HG03103 (cell line): ENCODE results near the gene ZBTB40.

Experiments
- ATAC-seq: cut with Tn5 transposase; IDR thresholded peaks from one replicate; pipeline ENCODE4 v1.9.1; 2021; ENCODE audit warnings: low read depth; ENCODE audit not compliant: unreplicated experiment

The ZBTB40 gene

GRCh38 chr1:22461678-22462527 lies 10.3 kb downstream of the ZBTB40 start:
- no peak for ATAC-seq

- no peak for ATAC-seq
Observed at GRCh38 chr1:22462928-22463327, 11.3 kb downstream of the ZBTB40 start.

GRCh38 chr1:22465015-22465565 lies 13.4 kb downstream of the ZBTB40 start:
- no peak for ATAC-seq

- no peak for ATAC-seq
Observed at GRCh38 chr1:22465671-22466070, 14.0 kb downstream of the ZBTB40 start.

GRCh38 chr1:22470227-22470626 lies 18.6 kb downstream of the ZBTB40 start:
- ATAC-seq = no peak

- no peak for ATAC-seq
Observed at GRCh38 chr1:22471078-22471477, 19.4 kb downstream of the ZBTB40 start.

- ATAC-seq = no peak
Observed at GRCh38 chr1:22471610-22472009, 20.0 kb downstream of the ZBTB40 start.

GRCh38 chr1:22472596-22472995 lies 20.9 kb downstream of the ZBTB40 start:
- ATAC-seq = no peak

GRCh38 chr1:22473952-22474351 lies 22.3 kb downstream of the ZBTB40 start:
- no peak for ATAC-seq

- ATAC-seq = no peak
Observed at GRCh38 chr1:22476566-22476965, 24.9 kb downstream of the ZBTB40 start.

GRCh38 chr1:22483121-22483520 lies 31.5 kb downstream of the ZBTB40 start:
- no peak for ATAC-seq

GRCh38 chr1:22484706-22485345 lies 33.2 kb downstream of the ZBTB40 start:
- no peak for ATAC-seq

GRCh38 chr1:22485431-22485830 lies 33.8 kb downstream of the ZBTB40 start:
- ATAC-seq = no peak

GRCh38 chr1:22487781-22488180 lies 36.1 kb downstream of the ZBTB40 start:
- no peak for ATAC-seq

GRCh38 chr1:22488319-22488718 lies 36.7 kb downstream of the ZBTB40 start:
- ATAC-seq = no peak

- ATAC-seq = no peak
Observed at GRCh38 chr1:22489278-22489677, 37.6 kb downstream of the ZBTB40 start.

- ATAC-seq = no peak
Observed at GRCh38 chr1:22489823-22490222, 38.2 kb downstream of the ZBTB40 start.

GRCh38 chr1:22490309-22490708 lies 38.7 kb downstream of the ZBTB40 start:
- no peak for ATAC-seq

- no peak for ATAC-seq
Observed at GRCh38 chr1:22491995-22492715, 40.5 kb downstream of the ZBTB40 start.

GRCh38 chr1:22494144-22494543 lies 42.5 kb downstream of the ZBTB40 start:
- ATAC-seq = no peak

- ATAC-seq = no peak
Observed at GRCh38 chr1:22494943-22495579, 43.4 kb downstream of the ZBTB40 start.
